ENCODE measurements around the gene CBL. TPM values are rescaled to one million over a fixed set of nuclear protein-coding genes. Genes with fewer than 3 reads are reported as not detected.

CBL gene
- polyA plus RNA-seq, 2 of the 4 experiments (the other 2 are of a cell fraction) = 6.0 to 14.1 TPM

DNA sequence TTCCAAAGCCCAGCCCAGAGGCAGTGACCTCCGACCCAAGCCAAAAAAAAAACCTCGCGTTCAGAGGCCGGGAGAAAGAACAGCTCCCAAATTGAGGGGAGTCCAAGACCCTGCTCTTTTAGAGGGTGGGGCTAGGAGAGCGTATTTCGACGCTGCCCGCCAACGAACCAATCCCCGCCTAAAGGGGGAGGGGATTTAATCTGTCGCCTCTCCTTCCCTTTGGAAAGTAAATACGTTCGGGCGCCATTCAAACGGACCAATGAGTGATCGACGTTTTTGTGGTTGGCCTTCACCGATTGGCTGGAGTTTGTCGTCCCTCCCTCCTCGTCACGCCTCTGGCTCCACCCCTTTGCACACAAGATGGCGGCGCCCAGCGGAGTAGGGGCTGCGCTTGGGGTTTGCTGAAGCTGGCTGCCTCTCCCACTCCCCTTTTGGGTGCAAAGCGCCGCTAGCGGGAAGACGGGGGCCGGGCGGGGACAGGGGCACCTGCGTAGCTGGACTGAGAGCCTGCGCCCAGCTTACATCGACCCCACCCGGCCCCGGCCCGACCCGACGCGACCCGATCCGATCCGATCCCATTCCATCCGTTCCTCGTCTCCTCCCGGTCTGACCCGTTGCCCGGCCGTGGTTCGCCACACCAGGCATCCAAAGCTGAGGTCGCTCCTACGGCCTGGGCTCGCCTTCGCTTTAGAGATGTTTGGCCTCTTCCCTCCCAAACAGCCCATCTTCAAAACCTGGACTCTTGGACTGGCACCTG is 128.2 kb downstream of the CBL start, which contains the start of gene RNF26 (continued):
- no peak for TF ChIP-seq NR3C1 (IDR thresholded peaks at IDR 0.05)
- TF ChIP-seq, protein P1, sequence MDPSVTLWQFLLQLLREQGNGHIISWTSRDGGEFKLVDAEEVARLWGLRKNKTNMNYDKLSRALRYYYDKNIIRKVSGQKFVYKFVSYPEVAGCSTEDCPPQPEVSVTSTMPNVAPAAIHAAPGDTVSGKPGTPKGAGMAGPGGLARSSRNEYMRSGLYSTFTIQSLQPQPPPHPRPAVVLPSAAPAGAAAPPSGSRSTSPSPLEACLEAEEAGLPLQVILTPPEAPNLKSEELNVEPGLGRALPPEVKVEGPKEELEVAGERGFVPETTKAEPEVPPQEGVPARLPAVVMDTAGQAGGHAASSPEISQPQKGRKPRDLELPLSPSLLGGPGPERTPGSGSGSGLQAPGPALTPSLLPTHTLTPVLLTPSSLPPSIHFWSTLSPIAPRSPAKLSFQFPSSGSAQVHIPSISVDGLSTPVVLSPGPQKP (IDR thresholded peaks at IDR 0.05; ENCODE audit: low read depth, low read length) = no peak
- no peak for TF ChIP-seq POLR2AphosphoS2 (conservative IDR thresholded peaks at IDR 0.05; ENCODE audit: low read length)
- no peak for TF ChIP-seq FOSB (CRISPR knock-in tag; IDR thresholded peaks at IDR 0.05)
- no peak for TF ChIP-seq NFE2L2 (conservative IDR thresholded peaks at IDR 0.05; ENCODE audit: low read length)
- TF ChIP-seq HOXA7 (CRISPR knock-in tag; IDR thresholded peaks at IDR 0.05) = no peak
- no peak for TF ChIP-seq RARB (CRISPR knock-in tag; IDR thresholded peaks at IDR 0.05)
- TF ChIP-seq CBX8 (IDR thresholded peaks at IDR 0.05) = no peak
- TF ChIP-seq RCOR1 (IDR thresholded peaks at IDR 0.05; ENCODE audit: low read depth, low read length) = no peak
- TF ChIP-seq, protein P2, sequence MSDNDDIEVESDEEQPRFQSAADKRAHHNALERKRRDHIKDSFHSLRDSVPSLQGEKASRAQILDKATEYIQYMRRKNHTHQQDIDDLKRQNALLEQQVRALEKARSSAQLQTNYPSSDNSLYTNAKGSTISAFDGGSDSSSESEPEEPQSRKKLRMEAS (IDR thresholded peaks at IDR 0.05) = peak; percentile 32; the same call in 1 of the 2 replicates
- TF ChIP-seq EHMT2 (IDR thresholded peaks at IDR 0.05; ENCODE audit: low read depth) = no peak
- TF ChIP-seq TFCP2L1 (CRISPR knock-in tag; IDR thresholded peaks at IDR 0.05) = no peak
- no peak for TF ChIP-seq EP300 (IDR thresholded peaks at IDR 0.05)
- TF ChIP-seq JUN (IDR thresholded peaks at IDR 0.05) = peak in 1 of 2 experiments; percentile 65; a peak in 1 of 5 replicates
- no peak for TF ChIP-seq CHD4 (IDR thresholded peaks at IDR 0.05; ENCODE audit: borderline replicate concordance)
- TF ChIP-seq TP53 (CRISPR knock-in tag; IDR thresholded peaks at IDR 0.05) = no peak
- no peak for TF ChIP-seq ZNF302 (CRISPR knock-in tag; IDR thresholded peaks at IDR 0.05)
- TF ChIP-seq NPAS2 (CRISPR knock-in tag; IDR thresholded peaks at IDR 0.05; ENCODE audit: borderline replicate concordance) = no peak
- TF ChIP-seq ESRRA (IDR thresholded peaks at IDR 0.05; ENCODE audit: borderline replicate concordance, low read length) = no peak
- no peak for TF ChIP-seq FOSL2 (IDR thresholded peaks at IDR 0.05)
- TF ChIP-seq FOSL2 (CRISPR knock-in tag; IDR thresholded peaks at IDR 0.05) = no peak
- TF ChIP-seq, protein P3, sequence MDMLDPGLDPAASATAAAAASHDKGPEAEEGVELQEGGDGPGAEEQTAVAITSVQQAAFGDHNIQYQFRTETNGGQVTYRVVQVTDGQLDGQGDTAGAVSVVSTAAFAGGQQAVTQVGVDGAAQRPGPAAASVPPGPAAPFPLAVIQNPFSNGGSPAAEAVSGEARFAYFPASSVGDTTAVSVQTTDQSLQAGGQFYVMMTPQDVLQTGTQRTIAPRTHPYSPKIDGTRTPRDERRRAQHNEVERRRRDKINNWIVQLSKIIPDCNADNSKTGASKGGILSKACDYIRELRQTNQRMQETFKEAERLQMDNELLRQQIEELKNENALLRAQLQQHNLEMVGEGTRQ (IDR thresholded peaks at IDR 0.05) = no peak
- no peak for TF ChIP-seq GATA3 (IDR thresholded peaks at IDR 0.05; ENCODE audit: borderline replicate concordance)
- no peak for TF ChIP-seq ZFP36 (IDR thresholded peaks at IDR 0.05; ENCODE audit: borderline replicate concordance, partially characterized antibody)
- TF ChIP-seq HOXB5 (CRISPR knock-in tag; IDR thresholded peaks at IDR 0.05) = no peak
- TF ChIP-seq HEYL (CRISPR knock-in tag; IDR thresholded peaks at IDR 0.05) = no peak
- TF ChIP-seq, protein P4, sequence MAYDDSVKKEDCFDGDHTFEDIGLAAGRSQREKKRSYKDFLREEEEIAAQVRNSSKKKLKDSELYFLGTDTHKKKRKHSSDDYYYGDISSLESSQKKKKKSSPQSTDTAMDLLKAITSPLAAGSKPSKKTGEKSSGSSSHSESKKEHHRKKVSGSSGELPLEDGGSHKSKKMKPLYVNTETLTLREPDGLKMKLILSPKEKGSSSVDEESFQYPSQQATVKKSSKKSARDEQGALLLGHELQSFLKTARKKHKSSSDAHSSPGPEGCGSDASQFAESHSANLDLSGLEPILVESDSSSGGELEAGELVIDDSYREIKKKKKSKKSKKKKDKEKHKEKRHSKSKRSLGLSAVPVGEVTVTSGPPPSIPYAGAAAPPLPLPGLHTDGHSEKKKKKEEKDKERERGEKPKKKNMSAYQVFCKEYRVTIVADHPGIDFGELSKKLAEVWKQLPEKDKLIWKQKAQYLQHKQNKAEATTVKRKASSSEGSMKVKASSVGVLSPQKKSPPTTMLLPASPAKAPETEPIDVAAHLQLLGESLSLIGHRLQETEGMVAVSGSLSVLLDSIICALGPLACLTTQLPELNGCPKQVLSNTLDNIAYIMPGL (CRISPR knock-in tag; IDR thresholded peaks at IDR 0.05; ENCODE audit: borderline replicate concordance) = no peak
- TF ChIP-seq, protein P5, sequence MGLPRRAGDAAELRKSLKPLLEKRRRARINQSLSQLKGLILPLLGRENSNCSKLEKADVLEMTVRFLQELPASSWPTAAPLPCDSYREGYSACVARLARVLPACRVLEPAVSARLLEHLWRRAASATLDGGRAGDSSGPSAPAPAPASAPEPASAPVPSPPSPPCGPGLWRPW (IDR thresholded peaks at IDR 0.05) = no peak
- no peak for TF ChIP-seq MYC (IDR thresholded peaks at IDR 0.05; ENCODE audit: borderline replicate concordance, low read length)
- TF ChIP-seq KDM1A (IDR thresholded peaks at IDR 0.05; ENCODE audit: low read depth) = no peak
- TF ChIP-seq JUNB (IDR thresholded peaks at IDR 0.05) = no peak
- no peak for TF ChIP-seq BHLHE40 (IDR thresholded peaks at IDR 0.05; ENCODE audit: low read depth, low read length)
- TF ChIP-seq, protein P6, sequence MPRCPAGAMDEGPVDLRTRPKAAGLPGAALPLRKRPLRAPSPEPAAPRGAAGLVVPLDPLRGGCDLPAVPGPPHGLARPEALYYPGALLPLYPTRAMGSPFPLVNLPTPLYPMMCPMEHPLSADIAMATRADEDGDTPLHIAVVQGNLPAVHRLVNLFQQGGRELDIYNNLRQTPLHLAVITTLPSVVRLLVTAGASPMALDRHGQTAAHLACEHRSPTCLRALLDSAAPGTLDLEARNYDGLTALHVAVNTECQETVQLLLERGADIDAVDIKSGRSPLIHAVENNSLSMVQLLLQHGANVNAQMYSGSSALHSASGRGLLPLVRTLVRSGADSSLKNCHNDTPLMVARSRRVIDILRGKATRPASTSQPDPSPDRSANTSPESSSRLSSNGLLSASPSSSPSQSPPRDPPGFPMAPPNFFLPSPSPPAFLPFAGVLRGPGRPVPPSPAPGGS (IDR thresholded peaks at IDR 0.05) = no peak
- TF ChIP-seq CBX2 (IDR thresholded peaks at IDR 0.05; ENCODE audit: borderline replicate concordance, low read depth) = no peak
- TF ChIP-seq, protein P7, sequence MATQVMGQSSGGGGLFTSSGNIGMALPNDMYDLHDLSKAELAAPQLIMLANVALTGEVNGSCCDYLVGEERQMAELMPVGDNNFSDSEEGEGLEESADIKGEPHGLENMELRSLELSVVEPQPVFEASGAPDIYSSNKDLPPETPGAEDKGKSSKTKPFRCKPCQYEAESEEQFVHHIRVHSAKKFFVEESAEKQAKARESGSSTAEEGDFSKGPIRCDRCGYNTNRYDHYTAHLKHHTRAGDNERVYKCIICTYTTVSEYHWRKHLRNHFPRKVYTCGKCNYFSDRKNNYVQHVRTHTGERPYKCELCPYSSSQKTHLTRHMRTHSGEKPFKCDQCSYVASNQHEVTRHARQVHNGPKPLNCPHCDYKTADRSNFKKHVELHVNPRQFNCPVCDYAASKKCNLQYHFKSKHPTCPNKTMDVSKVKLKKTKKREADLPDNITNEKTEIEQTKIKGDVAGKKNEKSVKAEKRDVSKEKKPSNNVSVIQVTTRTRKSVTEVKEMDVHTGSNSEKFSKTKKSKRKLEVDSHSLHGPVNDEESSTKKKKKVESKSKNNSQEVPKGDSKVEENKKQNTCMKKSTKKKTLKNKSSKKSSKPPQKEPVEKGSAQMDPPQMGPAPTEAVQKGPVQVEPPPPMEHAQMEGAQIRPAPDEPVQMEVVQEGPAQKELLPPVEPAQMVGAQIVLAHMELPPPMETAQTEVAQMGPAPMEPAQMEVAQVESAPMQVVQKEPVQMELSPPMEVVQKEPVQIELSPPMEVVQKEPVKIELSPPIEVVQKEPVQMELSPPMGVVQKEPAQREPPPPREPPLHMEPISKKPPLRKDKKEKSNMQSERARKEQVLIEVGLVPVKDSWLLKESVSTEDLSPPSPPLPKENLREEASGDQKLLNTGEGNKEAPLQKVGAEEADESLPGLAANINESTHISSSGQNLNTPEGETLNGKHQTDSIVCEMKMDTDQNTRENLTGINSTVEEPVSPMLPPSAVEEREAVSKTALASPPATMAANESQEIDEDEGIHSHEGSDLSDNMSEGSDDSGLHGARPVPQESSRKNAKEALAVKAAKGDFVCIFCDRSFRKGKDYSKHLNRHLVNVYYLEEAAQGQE (IDR thresholded peaks at IDR 0.05) = no peak
- no peak for TF ChIP-seq MAZ (IDR thresholded peaks at IDR 0.05; ENCODE audit: borderline replicate concordance, low read depth, low read length)

All from A549 (cell line).